Psoas muscle (tissue), 8 donors: ENCODE data around the gene THPO. TPM values are rescaled to one million over a fixed set of nuclear protein-coding genes. Genes with fewer than 3 reads are reported as not detected.

ENCODE experiments used
- ATAC-seq, 4 donors: fragments of 200-7000 bp; cut with Tn5 transposase; one replicate each; pipeline ENCODE4 v1.9.1; 2020; ENCODE audit warnings: moderate library complexity in 3 of 4, mild to moderate bottlenecking in 2 of 4
- DNase-seq, 2 donors: peaks; one replicate each; pipeline ENCODE4 v3.0.0-alpha.2; 2020
- H3K27ac ChIP-seq: fragments of 200-600 bp; one replicate; pipeline ENCODE4 v1.8.0; 2022
- H3K27me3 ChIP-seq, 3 donors: fragments of 200-600 bp in 1 of 3; one replicate each; pipeline versions ENCODE4 v1.6.1 to v1.8.0; 2013 to 2022; ENCODE audit warnings: low read length in 2 of 3, mild to moderate bottlenecking in 2 of 3, moderate library complexity in 1 of 3; ENCODE audit not compliant: insufficient read depth in 3 of 3
- H3K36me3 ChIP-seq, 2 donors: fragments of 200-600 bp in 1 of 2; one replicate each; pipeline versions ENCODE4 v1.6.1 to v1.8.0; 2013 to 2022; ENCODE audit warnings: low read depth in 1 of 2, mild to moderate bottlenecking in 1 of 2, moderate library complexity in 1 of 2; ENCODE audit not compliant: insufficient read depth in 1 of 2
- H3K4me1 ChIP-seq: fragments of 200-600 bp; one replicate; pipeline ENCODE4 v1.8.0; 2022
- H3K4me3 ChIP-seq: fragments of 200-600 bp; one replicate; pipeline ENCODE4 v1.8.0; 2022; ENCODE audit warnings: mild to moderate bottlenecking
- H3K9me3 ChIP-seq: fragments of 200-600 bp; one replicate; pipeline ENCODE4 v1.8.0; 2022
- CTCF ChIP-seq: fragments of 200-600 bp; IDR thresholded peaks from one replicate; pipeline ENCODE4 v1.8.0; 2022; ENCODE audit warnings: antibody characterized with exemption
- WGBS, 3 donors: extraction: QIAGEN DNeasy Blood & Tissue Kit; methylation state at CpG; one replicate each; pipeline versions ENCODE4 v1.1.6 to v1.1.7; 2013; 5-methylcytosine and 5-hydroxymethylcytosine counted together
- intact Hi-C, 2 donors: fragments of 100-400 bp; cut with DNase I; formaldehyde crosslinking; loops; one replicate each; pipeline versions ENCODE4 v1.11.0 to v1.14.2; 2022
- polyA plus RNA-seq, 3 donors: library from polyadenylated mRNA; stranded (reverse); fragments of 200-250 nt; gene quantifications; one replicate each; pipeline ENCODE4 v1.2.3, GENCODE V29; 2013
- total RNA-seq, 4 donors: library from RNA; stranded (reverse); fragmentation: NEBNext Ultra II Directional in 2 of 4; extraction: Animal tissue kit (Norgen Biotek cat#: 25700) in 2 of 4; gene quantifications; one replicate each; pipeline versions ENCODE4 v1.2.1 to v1.2.4, GENCODE V29; 2021 to 2023
- donor health status: healthy with polysubstance abuse.
- donor health status: DM: no; HTN: no; CAD: no; lungs with moderate emphysema.
- donor health status: Bipolar disorder and iron deficiency.
- donor health status: healthy.
- donor health status: DM: yes; HTN: yes; CAD: no.
- donor health status: DM: no; HTN: no; CAD: no.
- donor health status: DM: no; HTN: no; CAD: no.
- donor health status: DM: yes; HTN: yes; CAD: no.

The THPO gene
- total and polyA plus RNA-seq, 7 donors = 0.49 to 3.0 (median 0.92) TPM

- DNase-seq (no peak), ATAC-seq (no peak)
- no peak overlapping the region for H3K27ac ChIP-seq
- peaks cover 0 to 26% of the 10 kb centered on the region in 2 donors for H3K36me3 ChIP-seq
- no peaks in the 10 kb centered on the region for H3K9me3 ChIP-seq
- H3K4me3 ChIP-seq = no peak overlapping the region
- 74 to 81% (median 77%) methylated on average over 8 of the region's 8 CpGs for WGBS, 3 donors
- no peak for TF ChIP-seq CTCF
- no peaks in the 10 kb centered on the region for H3K27me3 ChIP-seq
- H3K4me1 ChIP-seq = no peaks in the 10 kb centered on the region
- intact Hi-C loops = no loop called here
These were observed 10.3 kb upstream of the THPO start for GRCh38 chr3:184388164-184388935.

- Histone ChIP-seq H3K27ac (no peak overlapping the region), H3K27me3 (no peaks in the 10 kb centered on the region), H3K9me3 (no peaks in the 10 kb centered on the region), H3K4me1 (no peaks in the 10 kb centered on the region), H3K36me3 (peaks cover 0 to 26% of the 10 kb centered on the region in 2 donors), H3K4me3 (no peak overlapping the region)
- TF ChIP-seq CTCF = no peak
- intact Hi-C loops = no loop called here
- no peak for DNase-seq
- 89 to 95% (median 90%) methylated on average over 11 to 12 of the region's 12 CpGs for WGBS, 3 donors
- no peak for ATAC-seq
These were observed 9.2 kb upstream of the THPO start for GRCh38 chr3:184387174-184387714.

- H3K4me1 ChIP-seq = peaks cover 2% of the 10 kb centered on the region
- ATAC-seq = no peak
- H3K36me3 ChIP-seq = peaks cover 0 to 26% of the 10 kb centered on the region in 2 donors
- no peak for DNase-seq
- 77 to 83% (median 80%) methylated on average over 34 to 37 of the region's 37 CpGs for WGBS, 3 donors
- no peaks in the 10 kb centered on the region for H3K9me3 ChIP-seq
- intact Hi-C loops = no loop called here
- H3K27ac ChIP-seq = no peak overlapping the region
- no peak for TF ChIP-seq CTCF
- no peak overlapping the region for H3K4me3 ChIP-seq
- H3K27me3 ChIP-seq = peaks cover 0 to 7% (median 0%) of the 10 kb centered on the region in 3 donors
These were observed 8.2 kb upstream of the THPO start for GRCh38 chr3:184386047-184386806.

- Histone ChIP-seq H3K4me1 (peaks cover 7% of the 10 kb centered on the region), H3K4me3 (no peak overlapping the region), H3K27ac (no peak overlapping the region), H3K27me3 (peaks cover 0 to 14% (median 0%) of the 10 kb centered on the region in 3 donors), H3K36me3 (peaks cover 0 to 26% of the 10 kb centered on the region in 2 donors), H3K9me3 (no peaks in the 10 kb centered on the region)
- no peak for ATAC-seq
- 91 to 97% (median 94%) methylated on average over 8 of the region's 8 CpGs for WGBS, 3 donors
- no peak for DNase-seq
- TF ChIP-seq CTCF = no peak
- intact Hi-C loops = loop anchor here in 1 of 2 donors (5.0 kb wide), 1 partner anchor 402 kb away; no protein-coding TSS in a partner anchor
These were observed 6.9 kb upstream of the THPO start for GRCh38 chr3:184384856-184385422.
